Brain microvascular endothelial cell (primary cell): ENCODE data around the gene DOK3.

Source experiments
- DNase-seq: peaks from one replicate; pipeline ENCODE4 v3.0.0-alpha.2; 2020
- H3K27ac ChIP-seq: fragments of 250-450 bp; sonication (Bioruptor Pico); 2 replicates; pipeline ENCODE4 v1.5.1; 2020; ENCODE audit warnings: mild to moderate bottlenecking, moderate library complexity
- H3K27me3 ChIP-seq: fragments of 250-450 bp; sonication (Bioruptor Pico); replicated peaks from 2 replicates; pipeline ENCODE4 v1.5.1; 2020; ENCODE audit warnings: mild to moderate bottlenecking
- H3K36me3 ChIP-seq: fragments of 250-450 bp; sonication (Bioruptor Pico); replicated peaks from 2 replicates; pipeline ENCODE4 v1.5.1; 2020; ENCODE audit warnings: mild to moderate bottlenecking
- H3K4me3 ChIP-seq: 2 replicates; pipeline ENCODE4 v1.5.1; 2011; ENCODE audit warnings: low read depth, mild to moderate bottlenecking, control low read depth, low read length, moderate library complexity
- CTCF ChIP-seq: IDR thresholded peaks from 2 replicates; pipeline ENCODE4 v1.5.1; 2011; ENCODE audit warnings: low read depth, mild to moderate bottlenecking, moderate library complexity, low read length, control low read depth, inconsistent platforms; ENCODE audit errors: missing control alignments
- in situ Hi-C: cut with HindIII; loops from 2 replicates; pipeline ENCODE4 v1.10.0; 2017; ENCODE audit warnings: low sequenced_read_pairs, low pct_ligation_motif_present

Gene DOK3

GRCh38 chr5:177507165-177507564, 2.5 kb downstream of the DOK3 start:
- Histone ChIP-seq H3K27ac (no peak overlapping the region), H3K36me3 (peaks cover 17% of the 10 kb centered on the region), H3K27me3 (no peaks in the 10 kb centered on the region), H3K4me3 (no peak overlapping the region)
- in situ Hi-C loops: no loop called here
- peak; percentile 56 for TF ChIP-seq CTCF
- peak; percentile 45 for DNase-seq

GRCh38 chr5:177505075-177505474, 4.6 kb downstream of the DOK3 start:
- Histone ChIP-seq H3K4me3 (no peak overlapping the region), H3K27ac (no peak overlapping the region), H3K36me3 (no peaks in the 10 kb centered on the region), H3K27me3 (no peaks in the 10 kb centered on the region)
- in situ Hi-C loops: no loop called here
- DNase-seq: no peak
- TF ChIP-seq CTCF: no peak

- Histone ChIP-seq H3K36me3 (no peaks in the 10 kb centered on the region), H3K4me3 (no peak overlapping the region), H3K27me3 (no peaks in the 10 kb centered on the region), H3K27ac (no peak overlapping the region)
- no peak for TF ChIP-seq CTCF
- no peak for DNase-seq
- in situ Hi-C loops: no loop called here
Observed at GRCh38 chr5:177504086-177505056, 5.3 kb downstream of the DOK3 start.

- TF ChIP-seq CTCF: no peak
- no peaks in the 10 kb centered on the region for H3K36me3 ChIP-seq
- no peak overlapping the region for H3K4me3 ChIP-seq
- no peak for DNase-seq
- no peak overlapping the region for H3K27ac ChIP-seq
- H3K27me3 ChIP-seq: no peaks in the 10 kb centered on the region
- in situ Hi-C loops: no loop called here
Observed at GRCh38 chr5:177503351-177504085, 6.1 kb downstream of the DOK3 start.

GRCh38 chr5:177502886-177503285, 6.7 kb downstream of the DOK3 start:
- H3K27ac ChIP-seq: no peak overlapping the region
- no peak for TF ChIP-seq CTCF
- in situ Hi-C loops: no loop called here

More at GRCh38 chr5:177502886-177503285, 6.7 kb downstream of the DOK3 start:
- Histone ChIP-seq H3K36me3 (no peaks in the 10 kb centered on the region), H3K27me3 (no peaks in the 10 kb centered on the region), H3K4me3 (no peak overlapping the region)
- DNase-seq: no peak
